K562 (cell line): ENCODE data around the gene DNAJB4. TPM values are rescaled to one million over a fixed set of nuclear protein-coding genes. Genes with fewer than 3 reads are reported as not detected.

ENCODE experiments used
- ATAC-seq: fragments of 200-7000 bp; cut with Tn5 transposase; 3 replicates; pipeline ENCODE4 v1.9.1; 2020; ENCODE audit warnings: moderate library complexity
- BruUV-seq: library from RNA; stranded (reverse); fragments of 400-500 nt; replicated peaks from 2 replicates; lab custom pipeline; 2021; lab: Mats Ljungman, UMichigan
- CTCF ChIA-PET: fragments of 300-600 bp; formaldehyde crosslinking; extraction: SDS; loops from one replicate; lab custom pipeline; 2021; ENCODE audit warnings: low intra/inter-chr PET ratio; lab: Yijun Ruan, JAX
- POLR2A ChIA-PET: fragments of 300-600, 350-650 bp; sonication (Branson Sonifier 250); formaldehyde crosslinking; extraction: SDS; loops from one replicate; lab custom pipeline; 2021; ENCODE audit warnings: antibody characterized with exemption, inconsistent platforms; lab: Yijun Ruan, JAX
- DNase-seq, 4 experiments: peaks; one replicate each; pipeline versions ENCODE4 v3.0.0 to v3.0.0-alpha.2; 2011 to 2018; ENCODE audit warnings: low spot score in 3 of 4, mixed read lengths in 3 of 4; ENCODE audit errors: extremely low read depth in 1 of 4
- FAIRE-seq: peaks from 2 replicates; lab custom pipeline; 2011; peaks lifted over from hg19 to GRCh38; lab: Jason Lieb, UNC
- H2AFZ ChIP-seq: 2 replicates; pipeline ENCODE4 v1.6.0; 2011; ENCODE audit warnings: low read depth, low read length, control low read depth, inconsistent platforms
- H3K27ac ChIP-seq: fragments of 200-600 bp; 3 replicates; pipeline ENCODE4 v1.8.0; 2011; ENCODE audit warnings: low read depth, mild to moderate bottlenecking, control low read depth, inconsistent platforms, low read length, moderate library complexity, mixed read lengths; ENCODE audit errors: extremely low read depth
- H3K27me3 ChIP-seq, 2 experiments: fragments of 300-600 bp in 1 of 2; 2 replicates in 1 of 2; 3 replicates in 1 of 2; pipeline versions ENCODE4 v1.6.0 to v1.8.0; 2011; ENCODE audit warnings: inconsistent platforms in 2 of 2, low read length in 2 of 2, mild to moderate bottlenecking in 1 of 2, mixed read lengths in 1 of 2, moderate library complexity in 1 of 2; ENCODE audit not compliant: control insufficient read depth in 2 of 2, insufficient read depth in 2 of 2
- H3K36me3 ChIP-seq: fragments of 300-600 bp; 3 replicates; pipeline ENCODE4 v1.8.0; 2011; ENCODE audit warnings: mild to moderate bottlenecking, low read length, inconsistent platforms; ENCODE audit not compliant: control insufficient read depth, insufficient read depth
- H3K4me1 ChIP-seq, 2 experiments: fragments of 200-600 bp in 1 of 2; replicated peaks in 1 of 2; 2 replicates in 1 of 2; 3 replicates in 1 of 2; pipeline versions ENCODE4 v1.5.1 to v1.8.0; 2011; ENCODE audit warnings: inconsistent platforms in 2 of 2, low read length in 2 of 2, mild to moderate bottlenecking in 1 of 2, mixed read lengths in 1 of 2, moderate library complexity in 1 of 2; ENCODE audit not compliant: control insufficient read depth in 2 of 2, insufficient read depth in 2 of 2
- H3K4me2 ChIP-seq: 2 replicates; pipeline ENCODE4 v1.6.1; 2011; ENCODE audit warnings: low read length, control low read depth, inconsistent platforms, mixed read lengths; ENCODE audit not compliant: insufficient read depth
- H3K4me3 ChIP-seq: fragments of 200-600 bp; sonication (generic), shearing (Covaris generic); 2 replicates; pipeline ENCODE4 v1.5.1; 2016; ENCODE audit warnings: control low read depth, inconsistent platforms
- H3K79me2 ChIP-seq: fragments of 200-600 bp; 3 replicates; pipeline ENCODE4 v1.8.0; 2011; ENCODE audit warnings: low read length, inconsistent platforms; ENCODE audit not compliant: control insufficient read depth, insufficient read depth
- H3K9ac ChIP-seq, 2 experiments: 2 replicates each; pipeline versions ENCODE4 v1.6.0 to v1.6.1; 2011; ENCODE audit warnings: low read depth in 2 of 2, low read length in 2 of 2, control low read depth in 1 of 2, inconsistent platforms in 1 of 2, mild to moderate bottlenecking in 1 of 2, mixed read lengths in 1 of 2; ENCODE audit not compliant: insufficient read depth in 1 of 2
- H3K9me1 ChIP-seq: one replicate; pipeline ENCODE4 v1.6.0; 2011; ENCODE audit warnings: inconsistent platforms, mild to moderate bottlenecking, low read length, moderate library complexity; ENCODE audit not compliant: control insufficient read depth, insufficient read depth
- H3K9me3 ChIP-seq: replicated peaks from 2 replicates; pipeline ENCODE4 v1.5.1; 2011; ENCODE audit warnings: low read depth, low read length, inconsistent platforms; ENCODE audit not compliant: control insufficient read depth, insufficient read depth
- H4K20me1 ChIP-seq: replicated peaks from 2 replicates; pipeline ENCODE4 v1.6.1; 2011; ENCODE audit warnings: low read length, inconsistent platforms, mixed read lengths; ENCODE audit not compliant: control insufficient read depth, insufficient read depth
- CBFA2T3 ChIP-seq: fragments of 450-650 bp; IDR thresholded peaks from 2 replicates; pipeline ENCODE4 v1.6.1; 2017
- EGR1 ChIP-seq: fragments of 450-650 bp; conservative IDR thresholded peaks from 2 replicates; pipeline ENCODE4 v1.6.1; 2017; ENCODE audit warnings: mild to moderate bottlenecking
- ETV6 ChIP-seq, 3 experiments: fragments of 150-350 bp in 1 of 3; sonication (generic) in 1 of 3; formaldehyde crosslinking in 1 of 3; IDR thresholded peaks; 2 replicates each; pipeline versions ENCODE4 v1.6.1 to v1.8.0; 2014 to 2022; ENCODE audit warnings: borderline replicate concordance in 2 of 3, low read depth in 2 of 3, antibody characterized with exemption in 1 of 3, low read length in 1 of 3, mild to moderate bottlenecking in 1 of 3, missing genetic modification reagents in 1 of 3
- FOXJ2 ChIP-seq: fragments of 200-800 bp; sonication (Bioruptor generic); IDR thresholded peaks from 2 replicates; pipeline ENCODE4 v1.6.1; 2016; ENCODE audit warnings: missing genetic modification characterization, missing compliant biosample characterization
- FOXK2 ChIP-seq, 2 experiments: fragments of 450-650 bp; IDR thresholded peaks in 1 of 2; conservative IDR thresholded peaks in 1 of 2; 2 replicates each; pipeline ENCODE4 v1.6.1; 2016; ENCODE audit warnings: low read depth in 2 of 2, mild to moderate bottlenecking in 1 of 2
- GABPB1 ChIP-seq: sonication (generic); formaldehyde crosslinking; IDR thresholded peaks from 2 replicates; pipeline ENCODE4 v1.8.0; 2022; ENCODE audit warnings: mild to moderate bottlenecking, missing genetic modification reagents
- GTF2F1 ChIP-seq: IDR thresholded peaks from 2 replicates; pipeline ENCODE4 v1.6.1; 2011; ENCODE audit warnings: low read depth, low read length, improper control_type of control experiment
- HOMEZ ChIP-seq: fragments of 250-450 bp; sonication (Bioruptor Pico); IDR thresholded peaks from 2 replicates; pipeline ENCODE4 v1.4.0; 2020; ENCODE audit warnings: mild to moderate bottlenecking, moderate library complexity
- NEUROD1 ChIP-seq: fragments of 150-350 bp; IDR thresholded peaks from 2 replicates; pipeline ENCODE4 v1.6.1; 2014; ENCODE audit warnings: borderline replicate concordance, low read length, low read depth; ENCODE audit not compliant: partially characterized antibody
- NFIC ChIP-seq: fragments of 450-650 bp; IDR thresholded peaks from 2 replicates; pipeline ENCODE4 v1.6.1; 2017; ENCODE audit warnings: mild to moderate bottlenecking, inconsistent platforms
- PATZ1 ChIP-seq: fragments of 250-450 bp; sonication (Bioruptor Pico); IDR thresholded peaks from 2 replicates; pipeline ENCODE4 v1.5.0; 2020; ENCODE audit warnings: mild to moderate bottlenecking, borderline replicate concordance
- PCBP1 ChIP-seq: fragments of 200-400 bp; formaldehyde crosslinking; IDR thresholded peaks from 2 replicates; pipeline ENCODE4 v1.6.1; 2018; ENCODE audit warnings: mild to moderate bottlenecking, low read depth, low read length; ENCODE audit not compliant: poor library complexity, severe bottlenecking
- WGBS: fragments of 100-300 bp; shearing (Covaris generic); methylation state at CpG from one replicate; pipeline ENCODE4 v1.1.6; 2016; ENCODE audit warnings: low coverage, mixed read lengths; ENCODE audit not compliant: insufficient coverage; ENCODE audit errors: missing lambda C conversion rate; 5-methylcytosine and 5-hydroxymethylcytosine counted together
- in situ Hi-C: fragments of 300-500 bp; cut with MboI; formaldehyde crosslinking; loops from 4 replicates; pipeline ENCODE4 v1.15.0; 2018; ENCODE audit warnings: inconsistent platforms, mixed read lengths
- intact Hi-C: fragments of 100-400 bp; cut with micrococcal nuclease; formaldehyde crosslinking; loops from 2 replicates; pipeline ENCODE4 v1.14.2; 2022
- polyA plus RNA-seq, 8 experiments: library from polyadenylated mRNA; depleted of rRNA in 4 of 8; stranded (reverse) in 5 of 8; unstranded in 3 of 8; fragments of >200 nt; fragmentation: Nextera tagmentation in 2 of 8; fragmentation: Illumina TruSeq in 1 of 8; extraction: Ambion mirVana in 2 of 8; extraction: Trizol in 1 of 8; gene quantifications; 2 replicates each; pipeline versions ENCODE4 v1.2.1 to v1.2.3, GENCODE V29; 2011 to 2014; ENCODE audit warnings: inconsistent platforms in 1 of 8, missing spikeins in 1 of 8
- total RNA-seq, 7 experiments: library from RNA; depleted of rRNA in 6 of 7; stranded (reverse); fragments of >200 nt in 6 of 7; fragmentation: Illumina TruSeq in 2 of 7; extraction: Trizol in 2 of 7; gene quantifications; 2 replicates each; pipeline versions ENCODE4 v1.2.1 to v1.2.3, GENCODE V29; 2011 to 2021; ENCODE audit warnings: low replicate concordance in 1 of 7
- TF ChIP-seq, protein P1 (sequence below): fragments of 450-650 bp; IDR thresholded peaks from 2 replicates; pipeline ENCODE4 v1.6.1; 2016; ENCODE audit warnings: missing biosample characterization, missing genetic modification characterization
- TF ChIP-seq, protein P2 (sequence below): fragments of 450-650 bp; conservative IDR thresholded peaks from 2 replicates; pipeline ENCODE4 v1.6.1; 2016; ENCODE audit warnings: missing genetic modification characterization, low read depth, mild to moderate bottlenecking, missing compliant biosample characterization, moderate library complexity

Gene DNAJB4
- total and polyA plus RNA-seq, 9 of the 15 experiments (the other 6 are each of a cell fraction or from before 2014, with no cell fraction given), result 8.5 to 27.7 (median 19.8) TPM

- ChIA-PET POLR2A (interaction anchor here (0.8 to 2.7 kb wide), 10 partner anchors 10 to 53 kb away, joined by 3 to 29 read pairs (median 4); partner anchors contain the start of gene DNAJB4), CTCF (no interaction called here)
- Histone ChIP-seq H3K9ac (no peak overlapping the region; a peak in 1 of 4 replicates), H3K79me2 (no peaks in the 10 kb centered on the region), H3K4me3 (no peak overlapping the region), H4K20me1 (no peaks in the 10 kb centered on the region), H3K4me2 (peak overlapping the region; percentile 51), H3K36me3 (no peaks in the 10 kb centered on the region), H3K9me1 (no peaks in the 10 kb centered on the region), H3K27ac (0 out of 3 replicates have a peak overlapping the region, but pooled peaks have one; percentile 27), H3K4me1 (peaks cover 0 to 11% of the 10 kb centered on the region in 2 experiments; a peak in 2 of 5 replicates), H3K27me3 (no peaks in the 10 kb centered on the region), H2AFZ (peak overlapping the region; percentile 85), H3K9me3 (no peaks in the 10 kb centered on the region)
- in situ Hi-C loops, result no loop called here
- intact Hi-C loops, result no loop called here
- BruUV-seq, result no TSS peak
- DNase-seq, result peak in 1 of 4 experiments; percentile 51
- WGBS, result 15% methylated on average over 4 of the region's 4 CpGs
- FAIRE-seq, result peak; percentile 46
- ATAC-seq, result peak; percentile 87
- no peak for TF ChIP-seq EGR1
- TF ChIP-seq PCBP1, result no peak
- TF ChIP-seq, protein P1, sequence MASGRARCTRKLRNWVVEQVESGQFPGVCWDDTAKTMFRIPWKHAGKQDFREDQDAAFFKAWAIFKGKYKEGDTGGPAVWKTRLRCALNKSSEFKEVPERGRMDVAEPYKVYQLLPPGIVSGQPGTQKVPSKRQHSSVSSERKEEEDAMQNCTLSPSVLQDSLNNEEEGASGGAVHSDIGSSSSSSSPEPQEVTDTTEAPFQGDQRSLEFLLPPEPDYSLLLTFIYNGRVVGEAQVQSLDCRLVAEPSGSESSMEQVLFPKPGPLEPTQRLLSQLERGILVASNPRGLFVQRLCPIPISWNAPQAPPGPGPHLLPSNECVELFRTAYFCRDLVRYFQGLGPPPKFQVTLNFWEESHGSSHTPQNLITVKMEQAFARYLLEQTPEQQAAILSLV (tag), result 0 out of 2 replicates have a peak, but pooled peaks have one; percentile 29
- TF ChIP-seq PATZ1 (CRISPR knock-in tag), result no peak
- TF ChIP-seq, protein P2, sequence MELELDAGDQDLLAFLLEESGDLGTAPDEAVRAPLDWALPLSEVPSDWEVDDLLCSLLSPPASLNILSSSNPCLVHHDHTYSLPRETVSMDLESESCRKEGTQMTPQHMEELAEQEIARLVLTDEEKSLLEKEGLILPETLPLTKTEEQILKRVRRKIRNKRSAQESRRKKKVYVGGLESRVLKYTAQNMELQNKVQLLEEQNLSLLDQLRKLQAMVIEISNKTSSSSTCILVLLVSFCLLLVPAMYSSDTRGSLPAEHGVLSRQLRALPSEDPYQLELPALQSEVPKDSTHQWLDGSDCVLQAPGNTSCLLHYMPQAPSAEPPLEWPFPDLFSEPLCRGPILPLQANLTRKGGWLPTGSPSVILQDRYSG (tag), result no peak
- TF ChIP-seq FOXJ2, result peak; percentile 75; the same call in 1 of the 2 replicates
- no peak for TF ChIP-seq GABPB1 (CRISPR knock-in tag)
- TF ChIP-seq FOXK2 (conservative IDR thresholded peaks at IDR 0.05 in 1 of 2, IDR thresholded peaks at IDR 0.05 in 1 of 2; ENCODE audit: low read depth in 2 of 2), result no peak
- TF ChIP-seq HOMEZ (CRISPR knock-in tag), result no peak
- no peak for TF ChIP-seq ETV6 (IDR thresholded peaks at IDR 0.05; ENCODE audit: borderline replicate concordance in 1 of 2, low read depth in 2 of 2, low read length in 1 of 2)
- no peak for TF ChIP-seq ETV6 (CRISPR knock-in tag; IDR thresholded peaks at IDR 0.05; ENCODE audit: borderline replicate concordance)
- peak; percentile 34; the same call in 1 of the 2 replicates for TF ChIP-seq CBFA2T3
- no peak for TF ChIP-seq NEUROD1
- TF ChIP-seq NFIC, result 0 out of 2 replicates have a peak, but pooled peaks have one; percentile 12
- TF ChIP-seq GTF2F1, result no peak
Observed at GRCh38 chr1:78032996-78033796, 28.5 kb downstream of the DNAJB4 start.
